HEK293 (cell line): Measurements from ENCODE around the gene SETD5.

ENCODE experiments used
- CTCF ChIA-PET: fragments of 350-600 bp; formaldehyde crosslinking; extraction: SDS; loops from one replicate; lab custom pipeline; 2021; ENCODE audit warnings: antibody characterized with exemption; lab: Yijun Ruan, JAX
- POLR2A ChIA-PET: fragments of 300-600 bp; formaldehyde crosslinking; extraction: SDS; loops from one replicate; lab custom pipeline; 2020; ENCODE audit warnings: antibody characterized with exemption, inconsistent platforms; lab: Yijun Ruan, JAX
- H3K27ac ChIP-seq: fragments of 200-500 bp; sonication (Bioruptor generic); 2 replicates; pipeline ENCODE4 v1.5.1; 2014; ENCODE audit warnings: low read depth, low read length, control low read depth, inconsistent platforms; ENCODE audit errors: extremely low read depth
- H3K36me3 ChIP-seq, 2 experiments: fragments of 200-500 bp in 1 of 2; sonication (Bioruptor generic) in 1 of 2; 1 replicate in 1 of 2; 2 replicates in 1 of 2; pipeline ENCODE4 v1.5.1; 2014 to 2017; ENCODE audit warnings: inconsistent platforms in 2 of 2, low read length in 2 of 2; ENCODE audit not compliant: control insufficient read depth in 2 of 2, insufficient read depth in 1 of 2
- H3K4me1 ChIP-seq: fragments of 200-500 bp; sonication (Bioruptor generic); 2 replicates; pipeline ENCODE4 v1.5.1; 2014; ENCODE audit warnings: mild to moderate bottlenecking, low read length, inconsistent platforms; ENCODE audit not compliant: control insufficient read depth, insufficient read depth
- H3K4me3 ChIP-seq: 2 replicates; pipeline ENCODE4 v1.5.1; 2011; ENCODE audit warnings: low read depth, mild to moderate bottlenecking, control low read depth, low read length, moderate library complexity
- H3K9me3 ChIP-seq: fragments of 200-500 bp; sonication (Bioruptor generic); 2 replicates; pipeline ENCODE4 v1.5.1; 2014; ENCODE audit warnings: low read depth, low read length, inconsistent platforms; ENCODE audit not compliant: control insufficient read depth, insufficient read depth
- GLI2 ChIP-seq: fragments of 450-650 bp; formaldehyde crosslinking; IDR thresholded peaks from 2 replicates; pipeline ENCODE4; 2017; ENCODE audit warnings: missing biosample characterization, missing genetic modification characterization, low read depth, borderline replicate concordance
- IKZF3 ChIP-seq: fragments of 450-650 bp; IDR thresholded peaks from 2 replicates; pipeline ENCODE4 v1.5.0; 2018; ENCODE audit warnings: missing biosample characterization, mild to moderate bottlenecking, missing genetic modification characterization, moderate library complexity
- ZBTB44 ChIP-seq: fragments of 450-650 bp; IDR thresholded peaks from 2 replicates; pipeline ENCODE4 v1.5.1; 2018; ENCODE audit warnings: missing biosample characterization, mild to moderate bottlenecking, missing genetic modification characterization
- ZEB2 ChIP-seq: fragments of 450-650 bp; formaldehyde crosslinking; IDR thresholded peaks from 2 replicates; pipeline ENCODE4 v1.5.1; 2016; ENCODE audit warnings: missing biosample characterization, missing genetic modification characterization
- ZNF184 ChIP-seq: fragments of 450-650 bp; IDR thresholded peaks from 2 replicates; pipeline ENCODE4 v1.5.1; 2018; ENCODE audit warnings: missing biosample characterization, mild to moderate bottlenecking, missing genetic modification characterization
- ZNF2 ChIP-seq: fragments of 450-650 bp; formaldehyde crosslinking; IDR thresholded peaks from 2 replicates; pipeline ENCODE4 v1.5.1; 2016; ENCODE audit warnings: missing biosample characterization, missing genetic modification characterization
- ZNF223 ChIP-seq: fragments of 450-650 bp; formaldehyde crosslinking; IDR thresholded peaks from 2 replicates; pipeline ENCODE4 v1.5.1; 2016; ENCODE audit warnings: missing biosample characterization, missing genetic modification characterization
- ZNF280C ChIP-seq: fragments of 450-650 bp; formaldehyde crosslinking; IDR thresholded peaks from 2 replicates; pipeline ENCODE4 v1.5.1; 2016; ENCODE audit warnings: missing biosample characterization, missing genetic modification characterization
- ZNF311 ChIP-seq: fragments of 450-650 bp; formaldehyde crosslinking; IDR thresholded peaks from 2 replicates; pipeline ENCODE4 v1.5.1; 2017; ENCODE audit warnings: missing biosample characterization, missing genetic modification characterization, borderline replicate concordance
- ZNF37A ChIP-seq: fragments of 450-650 bp; IDR thresholded peaks from 2 replicates; pipeline ENCODE4 v1.5.1; 2018; ENCODE audit warnings: missing biosample characterization, missing genetic modification characterization
- ZNF391 ChIP-seq: fragments of 450-650 bp; formaldehyde crosslinking; IDR thresholded peaks from 2 replicates; pipeline ENCODE4 v1.5.1; 2016; ENCODE audit warnings: low read depth, missing biosample characterization, missing genetic modification characterization, borderline replicate concordance
- ZNF426 ChIP-seq: fragments of 450-650 bp; formaldehyde crosslinking; IDR thresholded peaks from 2 replicates; pipeline ENCODE4 v1.5.1; 2017; ENCODE audit warnings: missing biosample characterization, missing genetic modification characterization, mild to moderate bottlenecking, inconsistent platforms, moderate library complexity
- ZNF558 ChIP-seq: fragments of 450-650 bp; formaldehyde crosslinking; IDR thresholded peaks from 2 replicates; pipeline ENCODE4 v1.5.1; 2016; ENCODE audit warnings: missing biosample characterization, missing genetic modification characterization
- ZNF560 ChIP-seq: fragments of 450-650 bp; formaldehyde crosslinking; IDR thresholded peaks from 2 replicates; pipeline ENCODE4 v1.5.1; 2017; ENCODE audit warnings: missing biosample characterization, missing genetic modification characterization, borderline replicate concordance
- ZNF660 ChIP-seq: fragments of 450-650 bp; IDR thresholded peaks from 2 replicates; pipeline ENCODE4 v1.5.1; 2018; ENCODE audit warnings: missing biosample characterization, mild to moderate bottlenecking, missing genetic modification characterization
- ZNF670 ChIP-seq: fragments of 450-650 bp; formaldehyde crosslinking; IDR thresholded peaks from 2 replicates; pipeline ENCODE4 v1.5.1; 2016; ENCODE audit warnings: missing biosample characterization, missing genetic modification characterization, low read depth
- ZNF768 ChIP-seq: fragments of 450-650 bp; formaldehyde crosslinking; IDR thresholded peaks from 2 replicates; pipeline ENCODE4 v1.5.1; 2018; ENCODE audit warnings: missing biosample characterization, mild to moderate bottlenecking, missing genetic modification characterization
- TF ChIP-seq, protein P1 (sequence below): fragments of 450-650 bp; formaldehyde crosslinking; IDR thresholded peaks from 2 replicates; pipeline ENCODE4 v1.5.1; 2016; ENCODE audit warnings: missing biosample characterization, missing genetic modification characterization
- TF ChIP-seq, protein P2 (sequence below): fragments of 450-650 bp; formaldehyde crosslinking; IDR thresholded peaks from 2 replicates; pipeline ENCODE4 v1.5.1; 2016; ENCODE audit warnings: missing biosample characterization, missing genetic modification characterization
- TF ChIP-seq, protein P3 (sequence below): fragments of 450-650 bp; formaldehyde crosslinking; conservative IDR thresholded peaks from 2 replicates; pipeline ENCODE4 v1.5.1; 2016; ENCODE audit warnings: low read depth, missing biosample characterization, missing genetic modification characterization

The SETD5 gene

GRCh38 chr3:9428411-9428810 lies 31.0 kb downstream of the SETD5 start:
- no peak for TF ChIP-seq ZNF2 (tag by site-specific recombination)
- no peak for TF ChIP-seq ZNF558 (tag by site-specific recombination)
- no peak for TF ChIP-seq IKZF3 (tag by site-specific recombination)
- no peak for TF ChIP-seq ZNF426 (tag by site-specific recombination)
- no peak for TF ChIP-seq ZNF660 (tag by site-specific recombination)
- TF ChIP-seq ZBTB44 (tag by site-specific recombination) = no peak
- no peak for TF ChIP-seq ZNF37A (tag by site-specific recombination)
- TF ChIP-seq, protein P1, sequence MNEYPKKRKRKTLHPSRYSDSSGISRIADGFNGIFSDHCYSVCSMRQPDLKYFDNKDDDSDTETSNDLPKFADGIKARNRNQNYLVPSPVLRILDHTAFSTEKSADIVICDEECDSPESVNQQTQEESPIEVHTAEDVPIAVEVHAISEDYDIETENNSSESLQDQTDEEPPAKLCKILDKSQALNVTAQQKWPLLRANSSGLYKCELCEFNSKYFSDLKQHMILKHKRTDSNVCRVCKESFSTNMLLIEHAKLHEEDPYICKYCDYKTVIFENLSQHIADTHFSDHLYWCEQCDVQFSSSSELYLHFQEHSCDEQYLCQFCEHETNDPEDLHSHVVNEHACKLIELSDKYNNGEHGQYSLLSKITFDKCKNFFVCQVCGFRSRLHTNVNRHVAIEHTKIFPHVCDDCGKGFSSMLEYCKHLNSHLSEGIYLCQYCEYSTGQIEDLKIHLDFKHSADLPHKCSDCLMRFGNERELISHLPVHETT (tag by site-specific recombination) = no peak
- no peak for TF ChIP-seq ZNF280C
- TF ChIP-seq ZNF560 = no peak
- no peak for TF ChIP-seq ZNF391
- TF ChIP-seq ZNF223 (tag by site-specific recombination) = no peak
- TF ChIP-seq ZEB2 (tag by site-specific recombination) = no peak
- TF ChIP-seq, protein P2, sequence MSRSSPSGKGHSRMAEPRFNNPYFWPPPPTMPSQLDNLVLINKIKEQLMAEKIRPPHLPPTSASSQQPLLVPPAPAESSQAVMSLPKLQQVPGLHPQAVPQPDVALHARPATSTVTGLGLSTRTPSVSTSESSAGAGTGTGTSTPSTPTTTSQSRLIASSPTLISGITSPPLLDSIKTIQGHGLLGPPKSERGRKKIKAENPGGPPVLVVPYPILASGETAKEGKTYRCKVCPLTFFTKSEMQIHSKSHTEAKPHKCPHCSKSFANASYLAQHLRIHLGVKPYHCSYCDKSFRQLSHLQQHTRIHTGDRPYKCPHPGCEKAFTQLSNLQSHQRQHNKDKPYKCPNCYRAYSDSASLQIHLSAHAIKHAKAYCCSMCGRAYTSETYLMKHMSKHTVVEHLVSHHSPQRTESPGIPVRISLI (tag by site-specific recombination) = no peak
- TF ChIP-seq ZNF184 = no peak
- no peak for TF ChIP-seq GLI2 (tag by site-specific recombination)
- no peak for TF ChIP-seq ZNF670 (tag by site-specific recombination)
- no peak for TF ChIP-seq ZNF311 (tag by site-specific recombination)
- TF ChIP-seq, protein P3, sequence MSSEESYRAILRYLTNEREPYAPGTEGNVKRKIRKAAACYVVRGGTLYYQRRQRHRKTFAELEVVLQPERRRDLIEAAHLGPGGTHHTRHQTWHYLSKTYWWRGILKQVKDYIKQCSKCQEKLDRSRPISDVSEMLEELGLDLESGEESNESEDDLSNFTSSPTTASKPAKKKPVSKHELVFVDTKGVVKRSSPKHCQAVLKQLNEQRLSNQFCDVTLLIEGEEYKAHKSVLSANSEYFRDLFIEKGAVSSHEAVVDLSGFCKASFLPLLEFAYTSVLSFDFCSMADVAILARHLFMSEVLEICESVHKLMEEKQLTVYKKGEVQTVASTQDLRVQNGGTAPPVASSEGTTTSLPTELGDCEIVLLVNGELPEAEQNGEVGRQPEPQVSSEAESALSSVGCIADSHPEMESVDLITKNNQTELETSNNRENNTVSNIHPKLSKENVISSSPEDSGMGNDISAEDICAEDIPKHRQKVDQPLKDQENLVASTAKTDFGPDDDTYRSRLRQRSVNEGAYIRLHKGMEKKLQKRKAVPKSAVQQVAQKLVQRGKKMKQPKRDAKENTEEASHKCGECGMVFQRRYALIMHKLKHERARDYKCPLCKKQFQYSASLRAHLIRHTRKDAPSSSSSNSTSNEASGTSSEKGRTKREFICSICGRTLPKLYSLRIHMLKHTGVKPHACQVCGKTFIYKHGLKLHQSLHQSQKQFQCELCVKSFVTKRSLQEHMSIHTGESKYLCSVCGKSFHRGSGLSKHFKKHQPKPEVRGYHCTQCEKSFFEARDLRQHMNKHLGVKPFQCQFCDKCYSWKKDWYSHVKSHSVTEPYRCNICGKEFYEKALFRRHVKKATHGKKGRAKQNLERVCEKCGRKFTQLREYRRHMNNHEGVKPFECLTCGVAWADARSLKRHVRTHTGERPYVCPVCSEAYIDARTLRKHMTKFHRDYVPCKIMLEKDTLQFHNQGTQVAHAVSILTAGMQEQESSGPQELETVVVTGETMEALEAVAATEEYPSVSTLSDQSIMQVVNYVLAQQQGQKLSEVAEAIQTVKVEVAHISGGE (tag by site-specific recombination) = no peak
- TF ChIP-seq ZNF768 (tag by site-specific recombination) = no peak
- Histone ChIP-seq H3K36me3 (peaks cover 75 to 80% of the 10 kb centered on the region in 2 experiments), H3K27ac (no peak overlapping the region), H3K9me3 (no peaks in the 10 kb centered on the region), H3K4me1 (peaks cover under 1% of the 10 kb centered on the region; the same call in 1 of the 2 replicates), H3K4me3 (no peak overlapping the region)
- POLR2A ChIA-PET = no interaction called here
- CTCF ChIA-PET = interaction anchor here (0.6 to 1.0 kb wide), 2 partner anchors 13 to 44 kb away, joined by 3 read pairs; no protein-coding TSS in a partner anchor
